Fibroblast of villous mesenchyme (primary cell): Measurements from ENCODE around the gene TREML4. TPM values are rescaled to one million over a fixed set of nuclear protein-coding genes. Genes with fewer than 3 reads are reported as not detected.

Source experiments
- DNase-seq: peaks from one replicate; pipeline ENCODE4 v3.0.0-alpha.2; 2010; ENCODE audit warnings: low read depth
- H3K4me3 ChIP-seq: 2 replicates; pipeline ENCODE4 v1.5.1; 2011; ENCODE audit warnings: low read depth, mild to moderate bottlenecking, low read length
- CTCF ChIP-seq: IDR thresholded peaks from 2 replicates; pipeline ENCODE4 v1.5.1; 2012; ENCODE audit warnings: low read depth, mild to moderate bottlenecking, low read length; ENCODE audit not compliant: insufficient read depth
- total RNA-seq: library from RNA; depleted of rRNA; stranded (reverse); fragments of >200 nt; gene quantifications from 2 replicates; pipeline ENCODE4 v1.2.3, GENCODE V29; 2012

Gene TREML4
- total RNA-seq, 1 donor = not detected

- no peak for TF ChIP-seq CTCF
- no peak overlapping the region for H3K4me3 ChIP-seq
- no peak for DNase-seq
These were observed 24.0 kb upstream of the TREML4 start for GRCh38 chr6:41204156-41204555.

GRCh38 chr6:41208439-41209106 is 19.6 kb upstream of the TREML4 start:
- no peak for DNase-seq
- no peak overlapping the region for H3K4me3 ChIP-seq
- no peak for TF ChIP-seq CTCF

GRCh38 chr6:41209547-41210320 is 18.4 kb upstream of the TREML4 start:
- no peak overlapping the region for H3K4me3 ChIP-seq
- no peak for DNase-seq
- TF ChIP-seq CTCF = no peak

GRCh38 chr6:41214559-41215238 is 13.4 kb upstream of the TREML4 start:
- no peak for DNase-seq
- no peak for TF ChIP-seq CTCF
- H3K4me3 ChIP-seq = no peak overlapping the region

GRCh38 chr6:41215777-41216176 is 12.4 kb upstream of the TREML4 start:
- H3K4me3 ChIP-seq = no peak overlapping the region
- no peak for TF ChIP-seq CTCF
- DNase-seq = no peak

- TF ChIP-seq CTCF = no peak
- no peak for DNase-seq
- H3K4me3 ChIP-seq = no peak overlapping the region
These were observed 11.5 kb upstream of the TREML4 start for GRCh38 chr6:41216616-41217015.
